IMR-90 (cell line): ENCODE results near the gene ME3. TPM values are rescaled to one million over a fixed set of nuclear protein-coding genes. Genes with fewer than 3 reads are reported as not detected.

Experiments used
- ATAC-seq: fragments of 200-7000 bp; cut with Tn5 transposase; 2 replicates; pipeline ENCODE4 v1.9.1; 2020; ENCODE audit warnings: low read depth, mild to moderate bottlenecking, moderate library complexity
- BruUV-seq: library from RNA; stranded (reverse); fragments of 400-500 nt; replicated peaks from 2 replicates; lab custom pipeline; 2021; lab: Mats Ljungman, UMichigan
- CTCF ChIA-PET: fragments of 300-600 bp; formaldehyde crosslinking; extraction: SDS; loops from one replicate; lab custom pipeline; 2021; ENCODE audit warnings: antibody characterized with exemption; lab: Yijun Ruan, JAX
- POLR2A ChIA-PET: fragments of 300-600 bp; sonication (Branson Sonifier 250); formaldehyde crosslinking; loops from one replicate; lab custom pipeline; 2022; ENCODE audit warnings: antibody characterized with exemption; ENCODE audit not compliant: unreplicated experiment; lab: Charles Lee
- DNase-seq: peaks from one replicate; pipeline ENCODE4 v3.0.0; 2013
- H2AFZ ChIP-seq: replicated peaks from 2 replicates; pipeline ENCODE3; 2013; ENCODE audit warnings: low read length, mild to moderate bottlenecking; ENCODE audit not compliant: poor library complexity
- H2AK5ac ChIP-seq: 2 replicates; pipeline ENCODE4 v1.6.1; 2013; ENCODE audit warnings: low read depth, low read length, inconsistent platforms
- H2AK9ac ChIP-seq: replicated peaks from 2 replicates; pipeline ENCODE3; 2013; ENCODE audit warnings: mild to moderate bottlenecking, low read depth, low read length, moderate library complexity; ENCODE audit not compliant: poor library complexity
- H2BK120ac ChIP-seq: 2 replicates; pipeline ENCODE4 v1.6.1; 2013; ENCODE audit warnings: low read depth, low read length, inconsistent platforms
- H2BK15ac ChIP-seq: 3 replicates; pipeline ENCODE4 v1.6.1; 2013; ENCODE audit warnings: low read depth, low read length, inconsistent platforms
- H2BK20ac ChIP-seq: 2 replicates; pipeline ENCODE4 v1.6.1; 2013; ENCODE audit warnings: low read depth, mild to moderate bottlenecking, inconsistent platforms, low read length, moderate library complexity
- H2BK5ac ChIP-seq: 2 replicates; pipeline ENCODE4 v1.6.1; 2013; ENCODE audit warnings: mild to moderate bottlenecking, low read depth, low read length, inconsistent platforms; ENCODE audit not compliant: poor library complexity, severe bottlenecking
- H3K14ac ChIP-seq: replicated peaks from 2 replicates; pipeline ENCODE4 v1.6.1; 2013; ENCODE audit warnings: low read depth, low read length, inconsistent platforms
- H3K18ac ChIP-seq: 2 replicates; pipeline ENCODE4 v1.6.1; 2013; ENCODE audit warnings: low read depth, low read length, control low read depth
- H3K23ac ChIP-seq: 2 replicates; pipeline ENCODE4 v1.6.1; 2013; ENCODE audit warnings: low read depth, low read length, inconsistent platforms
- H3K27ac ChIP-seq: 2 replicates; pipeline ENCODE4 v1.5.1; 2013; ENCODE audit warnings: mild to moderate bottlenecking, control low read depth, low read length; ENCODE audit not compliant: insufficient read depth
- H3K27me3 ChIP-seq: 2 replicates; pipeline ENCODE4 v1.6.1; 2013; ENCODE audit warnings: low read length; ENCODE audit not compliant: control insufficient read depth, insufficient read depth
- H3K36me3 ChIP-seq: 2 replicates; pipeline ENCODE4 v1.6.1; 2013; ENCODE audit warnings: low read length, mixed read lengths; ENCODE audit not compliant: control insufficient read depth, insufficient read depth
- H3K4ac ChIP-seq: 2 replicates; pipeline ENCODE4 v1.6.1; 2013; ENCODE audit warnings: low read depth, low read length, inconsistent platforms
- H3K4me1 ChIP-seq: 2 replicates; pipeline ENCODE4 v1.6.1; 2013; ENCODE audit warnings: low read length, mixed read lengths; ENCODE audit not compliant: control insufficient read depth, insufficient read depth
- H3K4me2 ChIP-seq: 2 replicates; pipeline ENCODE4 v1.6.1; 2013; ENCODE audit warnings: low read depth, mild to moderate bottlenecking, control low read depth, low read length, moderate library complexity
- H3K4me3 ChIP-seq: 2 replicates; pipeline ENCODE4 v1.5.1; 2013; ENCODE audit warnings: low read depth, mild to moderate bottlenecking, control low read depth, low read length, moderate library complexity; ENCODE audit not compliant: insufficient read depth
- H3K56ac ChIP-seq: 2 replicates; pipeline ENCODE4 v1.6.1; 2013; ENCODE audit warnings: low read length, inconsistent platforms; ENCODE audit not compliant: insufficient read depth; ENCODE audit errors: extremely low read depth
- H3K79me1 ChIP-seq, 2 experiments: 2 replicates each; pipeline ENCODE4 v1.6.1; 2013; ENCODE audit warnings: low read length in 2 of 2, inconsistent platforms in 1 of 2, low read depth in 1 of 2
- H3K9ac ChIP-seq: 2 replicates; pipeline ENCODE4 v1.6.1; 2013; ENCODE audit warnings: low read depth, low read length, control low read depth
- H3K9me1 ChIP-seq: 2 replicates; pipeline ENCODE4 v1.6.1; 2013; ENCODE audit warnings: low read length, inconsistent platforms; ENCODE audit not compliant: insufficient read depth
- H3K9me3 ChIP-seq: 2 replicates; pipeline ENCODE4 v1.6.1; 2013; ENCODE audit warnings: low read length; ENCODE audit not compliant: control insufficient read depth, insufficient read depth
- H4K20me1 ChIP-seq: 2 replicates; pipeline ENCODE4 v1.6.1; 2013; ENCODE audit warnings: low read length, inconsistent platforms; ENCODE audit not compliant: insufficient read depth
- H4K5ac ChIP-seq: 2 replicates; pipeline ENCODE4 v1.6.1; 2013; ENCODE audit warnings: mild to moderate bottlenecking, low read depth, low read length, control low read depth
- H4K8ac ChIP-seq, 2 experiments: 2 replicates each; pipeline ENCODE4 v1.6.1; 2013; ENCODE audit warnings: low read depth in 2 of 2, low read length in 2 of 2, control low read depth in 1 of 2, inconsistent platforms in 1 of 2
- H4K91ac ChIP-seq: 2 replicates; pipeline ENCODE4 v1.6.1; 2013; ENCODE audit warnings: low read depth, low read length, inconsistent platforms; ENCODE audit not compliant: insufficient read depth
- BHLHE40 ChIP-seq: fragments of 150-350 bp; IDR thresholded peaks from 2 replicates; pipeline ENCODE4 v1.6.1; 2016; ENCODE audit warnings: mild to moderate bottlenecking, low read depth, low read length
- CEBPB ChIP-seq: IDR thresholded peaks from 2 replicates; pipeline ENCODE4 v1.6.1; 2012; ENCODE audit warnings: low read depth, low read length, improper control_type of control experiment
- CHD1 ChIP-seq: IDR thresholded peaks from 2 replicates; pipeline ENCODE4 v1.6.1; 2012; ENCODE audit warnings: low read depth, low read length, improper control_type of control experiment
- FOS ChIP-seq: fragments of 150-350 bp; IDR thresholded peaks from 2 replicates; pipeline ENCODE4 v1.6.1; 2016; ENCODE audit warnings: low read depth, low read length
- MAFK ChIP-seq: IDR thresholded peaks from 2 replicates; pipeline ENCODE4 v1.6.1; 2012; ENCODE audit warnings: low read depth, low read length, improper control_type of control experiment
- MAZ ChIP-seq: IDR thresholded peaks from 2 replicates; pipeline ENCODE4 v1.6.1; 2012; ENCODE audit warnings: low read depth, mild to moderate bottlenecking, low read length, improper control_type of control experiment, moderate library complexity, borderline replicate concordance
- NFE2L2 ChIP-seq: fragments of 150-350 bp; IDR thresholded peaks from 2 replicates; pipeline ENCODE4 v1.6.1; 2016; ENCODE audit warnings: low read depth, mild to moderate bottlenecking, low read length
- POLR2A ChIP-seq: IDR thresholded peaks from 2 replicates; pipeline ENCODE4 v1.6.1; 2012; ENCODE audit warnings: mild to moderate bottlenecking, low read depth, low read length
- RAD21 ChIP-seq: IDR thresholded peaks from 2 replicates; pipeline ENCODE4 v1.6.1; 2012; ENCODE audit warnings: low read length, improper control_type of control experiment
- RCOR1 ChIP-seq: IDR thresholded peaks from 2 replicates; pipeline ENCODE4 v1.6.1; 2012; ENCODE audit warnings: mild to moderate bottlenecking, low read length, improper control_type of control experiment; ENCODE audit not compliant: insufficient replicate concordance
- RFX5 ChIP-seq: IDR thresholded peaks from 2 replicates; pipeline ENCODE4 v1.8.0; 2012; ENCODE audit warnings: low read depth, mild to moderate bottlenecking, low read length, moderate library complexity
- SMC3 ChIP-seq: fragments of 150-350 bp; IDR thresholded peaks from 2 replicates; pipeline ENCODE4 v1.6.1; 2016; ENCODE audit warnings: low read depth, mild to moderate bottlenecking, antibody characterized with exemption, low read length, moderate library complexity
- USF2 ChIP-seq: fragments of 150-350 bp; IDR thresholded peaks from 2 replicates; pipeline ENCODE4 v1.6.1; 2017; ENCODE audit warnings: mild to moderate bottlenecking, antibody characterized with exemption, low read length, low read depth
- WGBS, 2 experiments: methylation state at CpG; one replicate each; pipeline versions ENCODE4 v1.1.5 to v1.1.7; 2013; ENCODE audit warnings: missing lambda C conversion rate in 2 of 2; ENCODE audit not compliant: insufficient read length in 1 of 2; ENCODE audit errors: extremely low coverage in 2 of 2; 5-methylcytosine and 5-hydroxymethylcytosine counted together
- dilution Hi-C: fragments of 300-500 bp; cut with HindIII; formaldehyde crosslinking; loops from one replicate; pipeline ENCODE4 v1.14.3; 2018; ENCODE audit warnings: low sequenced_read_pairs; ENCODE audit not compliant: unreplicated experiment
- in situ Hi-C: fragments of 300-500 bp; cut with MboI; formaldehyde crosslinking; loops from 3 replicates; pipeline ENCODE4 v1.14.3; 2019; ENCODE audit warnings: low sequenced_read_pairs, inconsistent platforms, mixed read lengths
- intact Hi-C: fragments of 100-400 bp; cut with micrococcal nuclease; formaldehyde crosslinking; loops from 2 replicates; pipeline ENCODE4 v1.10.0; 2022
- polyA plus RNA-seq, 3 experiments: library from polyadenylated mRNA; depleted of rRNA; stranded (reverse); fragments of >200 nt; gene quantifications; 2 replicates each; pipeline ENCODE4 v1.2.3, GENCODE V29; 2012; ENCODE audit warnings: low replicate concordance in 1 of 3
- total RNA-seq: library from RNA; depleted of rRNA; stranded (reverse); fragments of >200 nt; gene quantifications from 2 replicates; pipeline ENCODE4 v1.2.3, GENCODE V29; 2012
- TF ChIP-seq, protein P1 (sequence below): fragments of 150-350 bp; IDR thresholded peaks from 2 replicates; pipeline ENCODE4 v1.6.1; 2016; ENCODE audit warnings: low read depth, mild to moderate bottlenecking, low read length, moderate library complexity, borderline replicate concordance
- TF ChIP-seq, protein P2 (sequence below): conservative IDR thresholded peaks from 2 replicates; pipeline ENCODE4 v1.5.1; 2012; ENCODE audit warnings: mild to moderate bottlenecking, low read depth, low read length, improper control_type of control experiment

ME3 gene
- total and polyA plus RNA-seq, 2 of the 4 experiments (the other 2 are of a cell fraction), result 7.8 to 9.0 TPM

DNA sequence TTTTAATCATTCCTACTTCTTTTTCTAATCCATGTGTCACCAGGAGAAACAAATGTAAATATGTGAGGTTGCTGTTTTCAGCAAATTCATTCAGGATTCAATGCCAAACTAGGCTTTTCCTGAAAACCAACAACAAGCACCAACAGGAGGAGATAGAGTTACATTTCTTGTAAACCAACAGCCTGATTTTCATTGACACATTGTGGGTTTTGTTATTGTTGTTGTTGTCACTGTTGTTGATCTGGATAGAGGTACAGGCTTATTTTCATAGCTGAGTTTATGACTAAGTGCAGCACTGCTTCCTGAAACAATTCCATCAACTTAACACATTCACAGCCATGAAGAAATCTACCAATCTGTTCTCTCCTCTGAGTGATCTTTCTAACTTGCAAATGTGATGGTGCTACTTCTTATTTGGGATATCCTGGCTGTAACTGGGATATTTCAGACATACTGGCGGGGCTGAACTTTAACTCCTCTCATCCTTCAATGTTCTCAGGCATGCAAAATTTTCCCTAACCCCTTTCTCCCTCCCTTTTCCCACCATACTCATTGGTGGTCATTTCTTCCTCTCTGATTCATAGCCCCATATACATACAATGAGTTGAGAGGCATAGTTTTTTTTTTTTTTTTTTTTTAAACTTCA lies 65.5 kb downstream of the ME3 start:
- ChIA-PET CTCF (interaction anchor here (0.6 to 1.1 kb wide), 2 partner anchors 19 to 154 kb away, joined by 3 read pairs; no protein-coding TSS in a partner anchor), POLR2A (no interaction called here)
- DNase-seq (peak; percentile 60), ATAC-seq (peak; percentile 44)
- Histone ChIP-seq H2AFZ (no peak overlapping the region), H3K4me1 (peaks cover 5% of the 10 kb centered on the region), H3K56ac (no peak overlapping the region), H2BK5ac (peak overlapping the region; percentile 18), H2BK15ac (peak overlapping the region; percentile 16; the same call in 1 of the 3 replicates), H3K4me2 (no peak overlapping the region; the same call in 1 of the 2 replicates), H3K14ac (peak overlapping the region; percentile 3), H4K91ac (no peak overlapping the region), H4K8ac (peak overlapping the region in 1 of 2 experiments; percentile 0; a peak in 1 of 4 replicates), H4K5ac (no peak overlapping the region), H3K18ac (no peak overlapping the region; the same call in 1 of the 2 replicates), H2AK9ac (no peak overlapping the region), H2BK20ac (peak overlapping the region; percentile 8), H3K36me3 (no peaks in the 10 kb centered on the region), H3K27me3 (no peaks in the 10 kb centered on the region), H3K79me1 (peaks cover 0 to 12% of the 10 kb centered on the region in 2 experiments; a peak in 2 of 4 replicates), H3K4me3 (no peak overlapping the region), H2BK120ac (peak overlapping the region; percentile 75), H3K9me1 (peaks cover 6% of the 10 kb centered on the region; the same call in 1 of the 2 replicates), H3K9me3 (no peaks in the 10 kb centered on the region), H3K27ac (no peak overlapping the region), H2AK5ac (0 out of 2 replicates have a peak overlapping the region, but pooled peaks have one; percentile 5), H3K23ac (no peak overlapping the region; the same call in 1 of the 2 replicates), H3K4ac (peak overlapping the region; percentile 10), H3K9ac (no peak overlapping the region), H4K20me1 (no peaks in the 10 kb centered on the region)
- intact Hi-C loops, result loop anchor here (5.0 kb wide), 4 partner anchors 135 to 315 kb away; partner anchors contain the start of gene PRSS23
- WGBS, 2 experiments, result no CpG with 5 or more reads among the region's 1 CpG
- BruUV-seq, result no TSS peak
- in situ Hi-C loops, result loop anchor here (5.0 to 25.0 kb wide), 3 partner anchors 150 to 680 kb away; no protein-coding TSS in a partner anchor
- dilution Hi-C loops, result no loop called here
- TF ChIP-seq POLR2A (no peak), SMC3 (no peak), MAZ (no peak), FOS (no peak), CEBPB (no peak), RAD21 (no peak), CHD1 (no peak), BHLHE40 (no peak), RFX5 (no peak), NFE2L2 (no peak), RCOR1 (no peak), MAFK (no peak), USF2 (no peak)
- TF ChIP-seq, protein P1, sequence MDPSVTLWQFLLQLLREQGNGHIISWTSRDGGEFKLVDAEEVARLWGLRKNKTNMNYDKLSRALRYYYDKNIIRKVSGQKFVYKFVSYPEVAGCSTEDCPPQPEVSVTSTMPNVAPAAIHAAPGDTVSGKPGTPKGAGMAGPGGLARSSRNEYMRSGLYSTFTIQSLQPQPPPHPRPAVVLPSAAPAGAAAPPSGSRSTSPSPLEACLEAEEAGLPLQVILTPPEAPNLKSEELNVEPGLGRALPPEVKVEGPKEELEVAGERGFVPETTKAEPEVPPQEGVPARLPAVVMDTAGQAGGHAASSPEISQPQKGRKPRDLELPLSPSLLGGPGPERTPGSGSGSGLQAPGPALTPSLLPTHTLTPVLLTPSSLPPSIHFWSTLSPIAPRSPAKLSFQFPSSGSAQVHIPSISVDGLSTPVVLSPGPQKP, result no peak
- TF ChIP-seq, protein P2, sequence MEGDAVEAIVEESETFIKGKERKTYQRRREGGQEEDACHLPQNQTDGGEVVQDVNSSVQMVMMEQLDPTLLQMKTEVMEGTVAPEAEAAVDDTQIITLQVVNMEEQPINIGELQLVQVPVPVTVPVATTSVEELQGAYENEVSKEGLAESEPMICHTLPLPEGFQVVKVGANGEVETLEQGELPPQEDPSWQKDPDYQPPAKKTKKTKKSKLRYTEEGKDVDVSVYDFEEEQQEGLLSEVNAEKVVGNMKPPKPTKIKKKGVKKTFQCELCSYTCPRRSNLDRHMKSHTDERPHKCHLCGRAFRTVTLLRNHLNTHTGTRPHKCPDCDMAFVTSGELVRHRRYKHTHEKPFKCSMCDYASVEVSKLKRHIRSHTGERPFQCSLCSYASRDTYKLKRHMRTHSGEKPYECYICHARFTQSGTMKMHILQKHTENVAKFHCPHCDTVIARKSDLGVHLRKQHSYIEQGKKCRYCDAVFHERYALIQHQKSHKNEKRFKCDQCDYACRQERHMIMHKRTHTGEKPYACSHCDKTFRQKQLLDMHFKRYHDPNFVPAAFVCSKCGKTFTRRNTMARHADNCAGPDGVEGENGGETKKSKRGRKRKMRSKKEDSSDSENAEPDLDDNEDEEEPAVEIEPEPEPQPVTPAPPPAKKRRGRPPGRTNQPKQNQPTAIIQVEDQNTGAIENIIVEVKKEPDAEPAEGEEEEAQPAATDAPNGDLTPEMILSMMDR, result no peak
